ENCODE data around the gene SPZ1. TPM values are rescaled to one million over a fixed set of nuclear protein-coding genes. Genes with fewer than 3 reads are reported as not detected.

The SPZ1 gene
- total RNA-seq, 1 experiment from 2014 or later = not detected

GRCh38 chr5:80277191-80277590, 42.6 kb upstream of the SPZ1 start:
- H3K4me3 ChIP-seq (ENCODE audit: low read depth, low read length, poor library complexity, severe bottlenecking) = no peak overlapping the region
- intact Hi-C loops (cut with micrococcal nuclease; ENCODE audit: unreplicated experiment) = no loop called here
- H3K9me3 ChIP-seq (ENCODE audit: low read depth, low read length, poor library complexity, severe bottlenecking) = no peaks in the 10 kb centered on the region
- no peaks in the 10 kb centered on the region for H3K36me3 ChIP-seq (ENCODE audit: insufficient read depth, low read length, poor library complexity, severe bottlenecking)
- no peak overlapping the region for H3K27ac ChIP-seq (ENCODE audit: low read depth, low read length, poor library complexity, severe bottlenecking)
- no peaks in the 10 kb centered on the region for H3K4me1 ChIP-seq (ENCODE audit: insufficient read depth, low read length, poor library complexity, severe bottlenecking)
- no peaks in the 10 kb centered on the region for H3K27me3 ChIP-seq (replicated peaks; ENCODE audit: insufficient read depth, low read depth, low read length, poor library complexity)
- no TSS peak for BruUV-seq (replicated peaks)
- ChIA-PET POLR2A (ENCODE audit: low non-redundant PET) (no interaction called here), CTCF (interaction anchor here (0.7 kb wide), 1 partner anchor 31 kb away, joined by 6 read pairs; no protein-coding TSS in a partner anchor)
- TF ChIP-seq, protein P1, sequence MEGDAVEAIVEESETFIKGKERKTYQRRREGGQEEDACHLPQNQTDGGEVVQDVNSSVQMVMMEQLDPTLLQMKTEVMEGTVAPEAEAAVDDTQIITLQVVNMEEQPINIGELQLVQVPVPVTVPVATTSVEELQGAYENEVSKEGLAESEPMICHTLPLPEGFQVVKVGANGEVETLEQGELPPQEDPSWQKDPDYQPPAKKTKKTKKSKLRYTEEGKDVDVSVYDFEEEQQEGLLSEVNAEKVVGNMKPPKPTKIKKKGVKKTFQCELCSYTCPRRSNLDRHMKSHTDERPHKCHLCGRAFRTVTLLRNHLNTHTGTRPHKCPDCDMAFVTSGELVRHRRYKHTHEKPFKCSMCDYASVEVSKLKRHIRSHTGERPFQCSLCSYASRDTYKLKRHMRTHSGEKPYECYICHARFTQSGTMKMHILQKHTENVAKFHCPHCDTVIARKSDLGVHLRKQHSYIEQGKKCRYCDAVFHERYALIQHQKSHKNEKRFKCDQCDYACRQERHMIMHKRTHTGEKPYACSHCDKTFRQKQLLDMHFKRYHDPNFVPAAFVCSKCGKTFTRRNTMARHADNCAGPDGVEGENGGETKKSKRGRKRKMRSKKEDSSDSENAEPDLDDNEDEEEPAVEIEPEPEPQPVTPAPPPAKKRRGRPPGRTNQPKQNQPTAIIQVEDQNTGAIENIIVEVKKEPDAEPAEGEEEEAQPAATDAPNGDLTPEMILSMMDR (conservative IDR thresholded peaks at IDR 0.05; ENCODE audit: low read depth, low read length) = no peak
- no peak for TF ChIP-seq EZH2 (IDR thresholded peaks at IDR 0.05; ENCODE audit: borderline replicate concordance, low read depth, low read length, poor library complexity, severe bottlenecking)
- no peak for DNase-seq (ENCODE audit: low spot score)

GRCh38 chr5:80282054-80282453, 37.7 kb upstream of the SPZ1 start:
- Histone ChIP-seq H3K27ac (ENCODE audit: low read depth, low read length, poor library complexity, severe bottlenecking) (no peak overlapping the region), H3K9me3 (ENCODE audit: low read depth, low read length, poor library complexity, severe bottlenecking) (no peaks in the 10 kb centered on the region), H3K4me1 (ENCODE audit: insufficient read depth, low read length, poor library complexity, severe bottlenecking) (no peaks in the 10 kb centered on the region), H3K4me3 (ENCODE audit: low read depth, low read length, poor library complexity, severe bottlenecking) (no peak overlapping the region), H3K36me3 (ENCODE audit: insufficient read depth, low read length, poor library complexity, severe bottlenecking) (no peaks in the 10 kb centered on the region), H3K27me3 (replicated peaks; ENCODE audit: insufficient read depth, low read depth, low read length, poor library complexity) (no peaks in the 10 kb centered on the region)
- ChIA-PET CTCF (interaction anchor here (1.0 kb wide), 1 partner anchor 199 kb away, joined by 3 read pairs; no protein-coding TSS in a partner anchor), POLR2A (ENCODE audit: low non-redundant PET) (no interaction called here)
- no peak for DNase-seq (ENCODE audit: low spot score)
- intact Hi-C loops (cut with micrococcal nuclease; ENCODE audit: unreplicated experiment) = no loop called here
- BruUV-seq (replicated peaks) = no TSS peak
- TF ChIP-seq, protein P1 (conservative IDR thresholded peaks at IDR 0.05; ENCODE audit: low read depth, low read length) = no peak
- TF ChIP-seq EZH2 (IDR thresholded peaks at IDR 0.05; ENCODE audit: borderline replicate concordance, low read depth, low read length, poor library complexity, severe bottlenecking) = no peak

DNA sequence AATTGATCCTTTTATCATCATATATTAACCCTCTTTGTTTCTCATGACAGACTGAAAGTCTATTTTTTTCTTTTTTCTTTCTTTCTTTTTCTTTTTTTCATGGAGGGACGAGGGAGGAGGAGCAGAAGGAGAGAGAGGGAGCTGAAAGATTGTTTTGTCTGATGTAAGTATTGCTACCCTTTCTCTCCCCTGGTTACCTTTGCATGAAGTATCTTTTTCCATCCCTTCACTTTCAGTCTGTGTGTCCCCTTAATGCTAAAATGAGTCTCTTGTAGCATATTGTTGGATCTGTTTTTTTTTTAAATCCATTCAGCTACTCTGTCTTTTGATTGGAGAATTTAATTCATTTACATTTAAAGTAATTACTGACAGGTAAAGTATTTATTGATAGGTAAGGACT, 36.4 kb upstream of the SPZ1 start:
- no TSS peak for BruUV-seq (replicated peaks)
- H3K9me3 ChIP-seq (ENCODE audit: low read depth, low read length, poor library complexity, severe bottlenecking) = no peaks in the 10 kb centered on the region
- no peaks in the 10 kb centered on the region for H3K27me3 ChIP-seq (replicated peaks; ENCODE audit: insufficient read depth, low read depth, low read length, poor library complexity)
- H3K36me3 ChIP-seq (ENCODE audit: insufficient read depth, low read length, poor library complexity, severe bottlenecking) = no peaks in the 10 kb centered on the region
- DNase-seq (ENCODE audit: low spot score) = no peak
- intact Hi-C loops (cut with micrococcal nuclease; ENCODE audit: unreplicated experiment) = no loop called here
- no peak overlapping the region for H3K4me3 ChIP-seq (ENCODE audit: low read depth, low read length, poor library complexity, severe bottlenecking)
- TF ChIP-seq, protein P1 (conservative IDR thresholded peaks at IDR 0.05; ENCODE audit: low read depth, low read length) = no peak
- TF ChIP-seq EZH2 (IDR thresholded peaks at IDR 0.05; ENCODE audit: borderline replicate concordance, low read depth, low read length, poor library complexity, severe bottlenecking) = no peak
- CTCF ChIA-PET = no interaction called here
- no peaks in the 10 kb centered on the region for H3K4me1 ChIP-seq (ENCODE audit: insufficient read depth, low read length, poor library complexity, severe bottlenecking)
- H3K27ac ChIP-seq (ENCODE audit: low read depth, low read length, poor library complexity, severe bottlenecking) = no peak overlapping the region
- POLR2A ChIA-PET (ENCODE audit: low non-redundant PET) = no interaction called here

Data from A673 (cell line).